ENCODE data around the gene NHS. TPM values are rescaled to one million over a fixed set of nuclear protein-coding genes. Genes with fewer than 3 reads are reported as not detected.
A peak's percentile ranks its signal among the peaks of the same experiment; 100 is the strongest.

Gene NHS
- total and polyA plus RNA-seq, 2 of the 4 experiments (the other 2 are of a cell fraction): 0.36 to 0.90 TPM

- Histone ChIP-seq H2BK120ac (ENCODE audit: low read depth, low read length) (no peak overlapping the region), H3K9me1 (ENCODE audit: insufficient read depth, low read length) (no peaks in the 10 kb centered on the region), H2AK5ac (ENCODE audit: low read depth, low read length) (no peak overlapping the region), H3K4me1 (ENCODE audit: control insufficient read depth, insufficient read depth, low read length) (peaks cover 2% of the 10 kb centered on the region; the same call in 1 of the 2 replicates), H3K36me3 (ENCODE audit: control insufficient read depth, insufficient read depth, low read length) (no peaks in the 10 kb centered on the region), H3K9ac (ENCODE audit: low read depth, low read length) (no peak overlapping the region), H2AFZ (replicated peaks; ENCODE audit: low read length, poor library complexity) (no peak overlapping the region), H3K79me1 (ENCODE audit: low read depth in 1 of 2, low read length in 2 of 2) (no peaks in the 10 kb centered on the region), H2BK20ac (ENCODE audit: low read depth, low read length) (no peak overlapping the region), H3K56ac (ENCODE audit: extremely low read depth, insufficient read depth, low read length) (no peak overlapping the region), H4K8ac (ENCODE audit: low read depth in 2 of 2, low read length in 2 of 2) (no peak overlapping the region), H3K27ac (ENCODE audit: insufficient read depth, low read length) (no peak overlapping the region), H4K20me1 (ENCODE audit: insufficient read depth, low read length) (no peaks in the 10 kb centered on the region), H2BK15ac (ENCODE audit: low read depth, low read length) (no peak overlapping the region), H4K91ac (ENCODE audit: insufficient read depth, low read depth, low read length) (no peak overlapping the region), H3K14ac (replicated peaks; ENCODE audit: low read depth, low read length) (no peak overlapping the region), H3K4me2 (ENCODE audit: low read depth, low read length) (no peak overlapping the region), H3K27me3 (ENCODE audit: control insufficient read depth, insufficient read depth, low read length) (peaks cover 4% of the 10 kb centered on the region; the same call in 1 of the 2 replicates), H3K9me3 (ENCODE audit: control insufficient read depth, insufficient read depth, low read length) (no peaks in the 10 kb centered on the region), H3K4ac (ENCODE audit: low read depth, low read length) (no peak overlapping the region), H3K4me3 (ENCODE audit: insufficient read depth, low read depth, low read length) (no peak overlapping the region), H2BK5ac (ENCODE audit: low read depth, low read length, poor library complexity, severe bottlenecking) (no peak overlapping the region), H4K5ac (ENCODE audit: low read depth, low read length) (no peak overlapping the region), H3K23ac (ENCODE audit: low read depth, low read length) (no peak overlapping the region), H3K18ac (ENCODE audit: low read depth, low read length) (no peak overlapping the region), H2AK9ac (replicated peaks; ENCODE audit: low read depth, low read length, poor library complexity) (no peak overlapping the region)
- CTCF ChIA-PET: no interaction called here
- POLR2A ChIA-PET (ENCODE audit: unreplicated experiment): no interaction called here
- intact Hi-C loops (cut with micrococcal nuclease) (no loop called here), dilution Hi-C loops (cut with HindIII; ENCODE audit: low sequenced_read_pairs, unreplicated experiment) (no loop called here), in situ Hi-C loops (cut with MboI; ENCODE audit: low sequenced_read_pairs) (no loop called here)
- no CpG with 5 or more reads among the region's 2 CpGs for WGBS, 2 experiments (ENCODE audit: extremely low coverage in 2 of 2, insufficient read length in 1 of 2)
- ATAC-seq (ENCODE audit: low read depth) (0 out of 2 replicates have a peak, but pooled peaks have one; percentile 17), DNase-seq (no peak)
- BruUV-seq (replicated peaks): no TSS peak
- no peak for TF ChIP-seq RAD21 (IDR thresholded peaks at IDR 0.05; ENCODE audit: low read length)
- TF ChIP-seq RCOR1 (IDR thresholded peaks at IDR 0.05; ENCODE audit: insufficient replicate concordance, low read length): no peak
- no peak for TF ChIP-seq MXI1 (IDR thresholded peaks at IDR 0.05; ENCODE audit: borderline replicate concordance, low read depth, low read length)
- TF ChIP-seq POLR2A (IDR thresholded peaks at IDR 0.05; ENCODE audit: low read depth, low read length): no peak
- no peak for TF ChIP-seq SMC3 (IDR thresholded peaks at IDR 0.05; ENCODE audit: low read depth, low read length)
- no peak for TF ChIP-seq MAZ (IDR thresholded peaks at IDR 0.05; ENCODE audit: borderline replicate concordance, low read depth, low read length)
- TF ChIP-seq USF2 (IDR thresholded peaks at IDR 0.05; ENCODE audit: low read depth, low read length): no peak
- TF ChIP-seq CEBPB (IDR thresholded peaks at IDR 0.05; ENCODE audit: low read depth, low read length): no peak
Observed at GRCh38 chrX:17495052-17495451, 120.1 kb downstream of the NHS start.
